ENCODE results near the gene GPN3.

DNA sequence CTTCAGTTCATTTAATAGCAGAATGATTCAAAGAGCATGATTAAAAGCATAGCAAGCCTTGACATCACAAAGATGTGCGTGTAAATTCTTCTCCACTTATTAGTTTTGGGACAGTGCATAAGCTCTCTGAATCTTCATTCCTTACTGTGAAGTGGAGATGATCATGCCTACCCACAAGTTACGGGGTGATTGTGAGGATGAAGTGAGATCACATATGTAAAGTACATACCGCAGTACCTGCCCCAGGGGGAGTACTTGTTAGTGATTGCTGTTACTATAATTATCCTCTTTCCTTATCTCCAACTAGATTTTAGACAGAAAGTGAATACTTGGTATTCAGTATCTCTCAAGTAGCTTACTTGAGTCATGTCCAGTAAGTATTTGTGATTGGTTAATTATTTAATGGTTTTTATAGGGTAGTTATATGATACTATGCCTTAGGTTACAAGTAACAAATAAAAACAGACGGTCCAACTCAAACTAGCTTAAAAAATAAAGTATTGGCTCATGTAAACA is 40.1 kb upstream of the GPN3 start:
- TF ChIP-seq, protein P1, sequence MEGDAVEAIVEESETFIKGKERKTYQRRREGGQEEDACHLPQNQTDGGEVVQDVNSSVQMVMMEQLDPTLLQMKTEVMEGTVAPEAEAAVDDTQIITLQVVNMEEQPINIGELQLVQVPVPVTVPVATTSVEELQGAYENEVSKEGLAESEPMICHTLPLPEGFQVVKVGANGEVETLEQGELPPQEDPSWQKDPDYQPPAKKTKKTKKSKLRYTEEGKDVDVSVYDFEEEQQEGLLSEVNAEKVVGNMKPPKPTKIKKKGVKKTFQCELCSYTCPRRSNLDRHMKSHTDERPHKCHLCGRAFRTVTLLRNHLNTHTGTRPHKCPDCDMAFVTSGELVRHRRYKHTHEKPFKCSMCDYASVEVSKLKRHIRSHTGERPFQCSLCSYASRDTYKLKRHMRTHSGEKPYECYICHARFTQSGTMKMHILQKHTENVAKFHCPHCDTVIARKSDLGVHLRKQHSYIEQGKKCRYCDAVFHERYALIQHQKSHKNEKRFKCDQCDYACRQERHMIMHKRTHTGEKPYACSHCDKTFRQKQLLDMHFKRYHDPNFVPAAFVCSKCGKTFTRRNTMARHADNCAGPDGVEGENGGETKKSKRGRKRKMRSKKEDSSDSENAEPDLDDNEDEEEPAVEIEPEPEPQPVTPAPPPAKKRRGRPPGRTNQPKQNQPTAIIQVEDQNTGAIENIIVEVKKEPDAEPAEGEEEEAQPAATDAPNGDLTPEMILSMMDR (IDR thresholded peaks at IDR 0.05) = no peak
- no peak for TF ChIP-seq EP300 (IDR thresholded peaks at IDR 0.05)

Measured in ovary (tissue), 3 donors.